Measurements from ENCODE around the gene MAFB.
"Not testable (repeated sequence)": the region's sequence is repeated elsewhere in the genome, so short reads cannot be mapped to it uniquely, and the experiment has no call there.

Gene MAFB

DNA sequence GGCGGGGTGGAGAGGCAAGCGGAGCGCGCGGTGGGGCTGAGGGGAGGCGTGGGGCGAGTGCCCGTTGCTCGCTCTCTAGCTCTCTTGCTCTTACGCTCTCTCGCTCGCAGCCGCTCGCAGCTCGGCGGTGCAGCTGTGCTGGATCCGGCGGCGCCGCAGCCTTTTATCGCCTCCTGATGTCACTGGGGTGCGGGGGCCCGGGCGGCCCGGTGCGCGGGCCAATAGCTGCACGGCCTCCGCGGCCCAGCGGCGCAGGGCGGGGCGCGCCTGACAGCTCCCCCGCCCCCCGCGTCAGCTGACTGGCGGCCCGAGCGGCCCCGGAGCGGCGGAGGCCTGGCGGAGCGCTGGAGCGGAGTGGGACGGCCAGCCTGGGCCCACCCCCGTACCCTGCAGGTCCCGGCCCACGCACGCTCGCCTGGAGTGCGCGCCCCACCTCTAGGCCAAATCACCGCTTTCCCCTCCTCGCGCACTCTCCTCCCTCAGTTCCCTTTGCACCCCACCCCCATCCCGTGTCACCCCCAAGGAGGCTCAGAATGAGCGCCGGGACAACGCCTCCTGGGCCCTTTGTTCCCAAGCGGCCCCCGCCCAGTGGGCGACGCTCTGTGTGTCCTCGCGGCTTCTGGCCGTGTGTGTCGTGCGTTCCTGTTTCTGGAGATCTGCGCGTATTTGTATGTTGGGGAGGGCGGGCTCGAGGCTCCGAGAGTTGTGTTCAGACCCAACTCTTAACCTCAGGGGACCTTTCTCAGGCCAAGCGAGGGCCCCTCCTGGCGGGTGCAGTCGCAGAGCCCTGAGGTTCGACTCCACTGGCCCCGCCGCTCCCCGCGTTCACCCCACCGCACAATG is at the start of gene MAFB:
Gene MAFB, minus strand, starts transcription at position 137 of the 843 bp plus-strand sequence. CDS start 386 bp downstream, outside the sequence.
- DNase-seq: peak; percentile 52 to 85

- DNase-seq: not testable (repeated sequence)
Measured at GRCh38 chr20:40736468-40736867, 47.4 kb upstream of the MAFB start.

GRCh38 chr20:40728996-40729395 is 40.0 kb upstream of the MAFB start:
- no peak for DNase-seq

GRCh38 chr20:40728470-40728869 is 39.4 kb upstream of the MAFB start:
- no peak for DNase-seq

DNA sequence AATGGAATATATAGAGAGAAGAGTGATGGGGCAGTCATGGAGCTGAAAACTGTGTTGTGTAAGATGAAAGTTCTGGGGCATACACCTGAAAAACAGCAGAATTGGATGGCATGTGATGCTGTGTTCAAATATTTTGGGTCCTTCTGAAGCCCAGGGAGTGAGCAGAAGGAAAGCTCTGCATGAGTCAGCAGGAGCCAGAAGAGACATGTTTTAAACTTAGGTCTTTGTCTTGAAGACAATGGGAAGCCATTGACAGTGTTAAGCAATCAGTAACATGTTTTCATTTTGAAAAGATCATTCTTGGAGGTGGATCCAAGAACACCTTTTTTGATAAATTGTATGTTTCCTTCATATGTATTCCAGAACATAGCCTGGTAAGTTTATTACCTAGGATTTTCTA is 38.9 kb upstream of the MAFB start:
- no peak for DNase-seq

DNA sequence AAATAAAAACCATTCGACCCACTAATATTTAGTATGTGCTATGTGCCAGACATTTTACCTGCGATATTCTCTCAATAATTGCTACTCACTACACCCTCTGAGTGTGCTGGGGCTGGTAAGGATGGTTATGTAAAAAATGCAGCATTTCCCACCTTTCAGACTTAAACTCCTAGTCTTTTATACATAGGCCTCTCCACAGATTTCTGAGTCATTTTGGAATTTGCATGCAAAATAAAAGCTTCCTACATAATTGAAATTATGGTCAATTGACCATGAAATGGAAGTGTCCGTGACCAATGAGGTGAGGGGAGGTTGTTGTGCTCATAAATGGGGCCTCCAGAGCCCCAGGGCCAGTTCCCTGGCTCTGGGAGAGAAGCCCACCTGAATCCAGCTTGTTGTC is 37.7 kb upstream of the MAFB start:
- no peak for DNase-seq

- DNase-seq: no peak
Measured at GRCh38 chr20:40724566-40724965, 35.5 kb upstream of the MAFB start.

DNA sequence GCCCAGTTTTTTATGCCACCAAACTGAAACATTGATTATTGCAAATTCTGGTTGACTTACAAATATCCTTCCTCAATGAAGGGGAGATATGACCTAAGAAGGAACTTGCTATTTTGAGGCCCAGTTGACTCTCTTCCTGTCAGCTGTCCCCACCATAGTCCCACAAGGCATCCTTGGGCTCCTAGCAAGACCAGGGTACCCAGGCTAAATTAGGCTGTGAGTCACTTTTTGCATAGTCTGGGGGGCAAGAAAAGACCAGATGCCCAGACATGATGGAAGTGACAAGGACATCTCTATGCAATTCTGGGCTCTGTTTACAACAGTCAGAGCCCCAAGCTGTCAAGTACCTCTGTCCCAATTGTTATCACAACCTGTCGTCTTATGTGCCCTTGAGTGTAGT is 31.8 kb upstream of the MAFB start:
- no peak for DNase-seq

DNA sequence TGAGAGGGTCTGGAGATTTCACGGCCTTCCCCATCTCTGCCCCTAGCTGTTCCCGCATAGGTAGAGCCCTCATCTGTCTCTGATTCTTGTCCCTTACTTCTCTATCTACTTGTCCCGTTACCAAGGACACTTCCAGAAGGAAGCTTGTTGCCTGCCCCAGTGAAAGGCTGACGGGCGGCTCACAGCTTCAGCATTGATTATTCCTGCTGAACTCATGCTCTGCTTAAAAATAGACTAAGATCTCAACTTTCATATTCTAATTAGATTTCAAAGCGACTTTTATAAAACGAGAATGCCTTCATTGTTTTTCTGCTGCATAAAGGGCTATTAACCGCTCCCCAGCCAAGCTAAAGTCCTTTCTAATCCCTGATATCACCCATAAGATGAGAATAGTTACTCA is 31.1 kb upstream of the MAFB start:
- no peak for DNase-seq

GRCh38 chr20:40718982-40719729 is 30.1 kb upstream of the MAFB start:
- DNase-seq: peak in 1 of 2 donors; percentile 29

DNA sequence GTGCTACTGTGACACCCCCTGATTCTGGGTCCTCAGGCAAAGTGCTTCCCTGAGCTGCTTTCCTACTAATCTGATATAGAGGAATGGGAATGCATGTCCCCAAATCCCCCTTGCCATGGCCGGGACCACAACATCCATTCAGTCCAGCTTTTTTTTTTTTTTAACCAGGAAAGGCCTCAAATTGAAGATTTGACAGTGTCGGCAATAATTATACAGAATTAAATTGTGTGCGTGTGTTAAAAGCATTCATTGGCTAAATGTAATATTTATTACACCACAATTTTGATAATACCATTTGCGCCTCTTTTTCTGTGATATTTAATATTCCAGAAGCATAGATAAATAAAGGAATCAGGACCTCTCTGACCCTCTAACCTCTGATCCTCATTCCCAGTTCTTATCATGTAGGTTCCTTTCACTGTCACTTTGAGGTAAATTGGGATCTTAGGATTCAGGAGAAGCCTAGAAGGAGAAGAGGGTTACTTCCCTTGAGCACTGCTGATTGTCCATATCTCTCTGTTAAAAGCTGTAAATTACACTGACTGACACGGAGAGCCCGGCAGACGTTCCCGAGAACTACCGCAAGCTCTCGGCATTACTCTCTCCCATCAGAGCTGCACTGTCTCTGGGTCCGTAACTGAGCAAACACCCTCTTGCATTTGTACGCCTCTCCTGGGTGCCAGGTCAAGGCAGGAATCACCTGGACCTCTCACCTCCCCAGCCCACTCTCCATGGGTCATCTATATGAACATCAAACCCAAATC is 29.4 kb upstream of the MAFB start:
- no peak for DNase-seq

GRCh38 chr20:40717343-40717865 is 28.4 kb upstream of the MAFB start:
- no peak for DNase-seq

DNA sequence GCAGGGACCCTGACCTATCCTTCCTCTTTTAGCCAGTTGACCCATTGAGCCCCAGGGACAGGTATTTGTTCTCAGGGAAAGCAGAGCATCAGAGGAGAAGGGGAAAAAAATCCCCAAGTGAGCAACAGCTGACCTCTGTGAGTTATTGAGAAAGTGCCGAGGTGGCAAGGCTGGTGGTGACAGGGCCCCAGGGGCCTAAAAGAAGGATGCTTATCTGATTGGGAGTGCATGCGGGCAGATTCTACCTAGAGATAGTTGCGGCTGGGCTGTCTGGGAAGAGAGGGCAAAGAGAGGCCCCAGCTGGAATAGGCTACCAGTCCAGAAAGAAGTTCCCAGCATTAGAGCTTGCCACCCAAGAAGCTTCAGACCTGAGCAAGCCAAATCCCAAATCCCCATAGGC is 26.5 kb upstream of the MAFB start:
- no peak for DNase-seq

DNA sequence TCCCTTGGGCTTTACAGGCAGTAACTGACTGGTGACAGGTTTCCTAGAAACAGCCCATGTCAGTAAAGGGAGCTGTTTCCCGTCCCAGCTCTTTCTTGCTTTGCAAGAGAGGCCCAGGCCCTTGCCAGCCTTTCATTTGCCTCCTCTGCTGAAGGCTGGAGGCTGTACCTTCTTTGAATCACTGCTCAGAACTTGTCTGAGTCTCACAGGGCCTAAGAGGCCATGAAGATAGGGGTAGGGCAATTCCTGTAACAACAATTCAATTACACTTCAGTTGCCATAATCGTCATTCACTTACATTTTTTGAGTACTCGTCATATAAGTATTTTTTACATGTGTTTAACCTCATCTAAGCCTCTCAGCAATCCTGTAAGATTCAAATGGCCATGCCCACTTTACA is 25.9 kb upstream of the MAFB start:
- no peak for DNase-seq

DNA sequence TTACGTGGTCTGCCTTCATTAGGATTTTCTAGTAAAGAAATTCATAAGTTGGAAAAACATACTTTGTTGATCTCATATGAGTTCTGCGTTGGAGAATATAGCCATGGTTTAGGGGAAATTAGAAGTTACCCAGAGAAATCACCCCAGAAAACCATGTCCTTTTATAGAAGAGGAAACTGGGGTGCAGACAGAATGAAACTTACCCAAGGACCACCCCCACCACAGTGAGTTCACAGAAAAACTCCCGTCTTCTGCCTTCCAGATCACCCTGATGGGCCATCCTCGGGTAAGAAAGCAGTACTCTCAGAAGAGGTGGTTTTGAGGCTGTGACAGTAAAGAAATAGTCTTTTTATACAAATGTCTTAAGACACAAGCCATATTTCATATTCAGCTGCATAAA is 25.1 kb upstream of the MAFB start:
- no peak for DNase-seq

- DNase-seq: no peak
Measured at GRCh38 chr20:40713508-40713907, 24.5 kb upstream of the MAFB start.

GRCh38 chr20:40711079-40711478 is 22.0 kb upstream of the MAFB start:
- DNase-seq: no peak

DNA sequence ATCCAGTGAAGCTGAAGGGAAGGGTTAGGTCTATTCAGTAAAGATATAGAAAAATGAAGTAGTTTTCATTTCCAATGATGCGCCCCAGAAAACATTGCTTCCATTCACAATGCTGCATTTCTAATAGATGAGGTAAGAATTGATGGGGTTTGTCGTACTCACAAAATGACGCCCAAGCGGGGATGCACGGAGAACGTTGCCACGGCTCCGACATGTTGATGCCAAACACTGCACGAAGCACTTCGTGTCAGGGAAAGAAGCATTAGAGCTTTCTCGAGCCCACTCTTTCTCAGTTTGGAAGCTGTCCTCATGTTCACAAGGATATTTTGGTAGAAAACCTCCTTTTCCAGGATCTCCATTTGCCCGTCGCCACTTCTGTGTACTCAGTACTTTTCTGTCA is 21.6 kb upstream of the MAFB start:
- no peak for DNase-seq

- DNase-seq: no peak
Measured at GRCh38 chr20:40706977-40707582, 18.0 kb upstream of the MAFB start.

- no peak for DNase-seq
Measured at GRCh38 chr20:40705413-40705812, 16.4 kb upstream of the MAFB start.

- DNase-seq: no peak
Measured at GRCh38 chr20:40704828-40705227, 15.8 kb upstream of the MAFB start.

DNA sequence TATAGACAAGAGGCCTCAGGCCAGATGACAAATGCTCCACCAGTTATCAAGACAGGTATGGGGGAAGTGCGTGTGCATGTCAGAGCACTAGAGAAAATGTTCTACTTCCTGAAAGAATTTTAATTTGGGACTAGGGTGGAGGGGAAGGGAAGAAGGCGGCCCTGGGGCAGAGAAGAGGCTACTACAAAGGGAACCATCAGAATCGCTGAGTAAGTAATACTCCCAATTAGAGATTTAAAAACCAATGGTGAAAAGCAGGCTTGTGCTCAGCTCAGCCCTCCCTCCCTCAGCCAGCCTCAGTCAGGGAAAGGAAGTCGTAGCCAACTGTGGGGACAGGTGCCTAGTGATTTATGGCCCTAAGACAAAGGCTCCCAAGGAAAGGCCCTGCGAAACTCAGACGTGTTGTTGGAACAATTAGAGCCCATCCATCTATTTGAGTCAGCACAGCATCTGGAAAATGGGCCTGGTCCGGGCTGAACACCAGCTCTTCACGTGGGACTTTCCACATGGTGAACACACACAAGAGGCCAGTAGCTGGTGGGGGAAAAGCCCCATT is 15.0 kb upstream of the MAFB start:
- DNase-seq: no peak

Measured in CD4-positive, alpha-beta T cell treated with Interleukin-4 for 1 hour (primary cell).